ENCODE data around the gene EEF1A2.

The EEF1A2 gene

GRCh38 chr20:63509088-63509564 lies 10.2 kb upstream of the EEF1A2 start:
- Histone ChIP-seq H3K4me3 (ENCODE audit: low read length) (no peak overlapping the region), H3K4me1 (ENCODE audit: control insufficient read depth, low read length) (no peaks in the 10 kb centered on the region), H3F3A (ENCODE audit: control insufficient read depth, insufficient read depth) (no peaks in the 10 kb centered on the region), H3K9me3 (ENCODE audit: control insufficient read depth, insufficient read depth, low read length) (no peaks in the 10 kb centered on the region), H3K36me3 (ENCODE audit: control insufficient read depth, low read length) (no peaks in the 10 kb centered on the region), H3K79me2 (ENCODE audit: control insufficient read depth, low read length) (no peaks in the 10 kb centered on the region), H3K27me3 (ENCODE audit: control insufficient read depth, low read length) (peaks cover 5% of the 10 kb centered on the region; the same call in 1 of the 2 replicates), H3K9me2 (replicated peaks; ENCODE audit: control insufficient read depth, low read length) (no peaks in the 10 kb centered on the region), H4K20me1 (ENCODE audit: control insufficient read depth, insufficient read depth, low read depth, low read length) (no peaks in the 10 kb centered on the region), H3K27ac (ENCODE audit: low read depth, low read length) (no peak overlapping the region), H3K4me2 (ENCODE audit: low read length) (no peak overlapping the region)
- TF ChIP-seq, protein P1, sequence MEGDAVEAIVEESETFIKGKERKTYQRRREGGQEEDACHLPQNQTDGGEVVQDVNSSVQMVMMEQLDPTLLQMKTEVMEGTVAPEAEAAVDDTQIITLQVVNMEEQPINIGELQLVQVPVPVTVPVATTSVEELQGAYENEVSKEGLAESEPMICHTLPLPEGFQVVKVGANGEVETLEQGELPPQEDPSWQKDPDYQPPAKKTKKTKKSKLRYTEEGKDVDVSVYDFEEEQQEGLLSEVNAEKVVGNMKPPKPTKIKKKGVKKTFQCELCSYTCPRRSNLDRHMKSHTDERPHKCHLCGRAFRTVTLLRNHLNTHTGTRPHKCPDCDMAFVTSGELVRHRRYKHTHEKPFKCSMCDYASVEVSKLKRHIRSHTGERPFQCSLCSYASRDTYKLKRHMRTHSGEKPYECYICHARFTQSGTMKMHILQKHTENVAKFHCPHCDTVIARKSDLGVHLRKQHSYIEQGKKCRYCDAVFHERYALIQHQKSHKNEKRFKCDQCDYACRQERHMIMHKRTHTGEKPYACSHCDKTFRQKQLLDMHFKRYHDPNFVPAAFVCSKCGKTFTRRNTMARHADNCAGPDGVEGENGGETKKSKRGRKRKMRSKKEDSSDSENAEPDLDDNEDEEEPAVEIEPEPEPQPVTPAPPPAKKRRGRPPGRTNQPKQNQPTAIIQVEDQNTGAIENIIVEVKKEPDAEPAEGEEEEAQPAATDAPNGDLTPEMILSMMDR (IDR thresholded peaks at IDR 0.05; ENCODE audit: low read depth, low read length, poor library complexity, severe bottlenecking) = no peak
- no peak for TF ChIP-seq EZH2phosphoT487 (IDR thresholded peaks at IDR 0.05; ENCODE audit: borderline replicate concordance, low read length)

DNA sequence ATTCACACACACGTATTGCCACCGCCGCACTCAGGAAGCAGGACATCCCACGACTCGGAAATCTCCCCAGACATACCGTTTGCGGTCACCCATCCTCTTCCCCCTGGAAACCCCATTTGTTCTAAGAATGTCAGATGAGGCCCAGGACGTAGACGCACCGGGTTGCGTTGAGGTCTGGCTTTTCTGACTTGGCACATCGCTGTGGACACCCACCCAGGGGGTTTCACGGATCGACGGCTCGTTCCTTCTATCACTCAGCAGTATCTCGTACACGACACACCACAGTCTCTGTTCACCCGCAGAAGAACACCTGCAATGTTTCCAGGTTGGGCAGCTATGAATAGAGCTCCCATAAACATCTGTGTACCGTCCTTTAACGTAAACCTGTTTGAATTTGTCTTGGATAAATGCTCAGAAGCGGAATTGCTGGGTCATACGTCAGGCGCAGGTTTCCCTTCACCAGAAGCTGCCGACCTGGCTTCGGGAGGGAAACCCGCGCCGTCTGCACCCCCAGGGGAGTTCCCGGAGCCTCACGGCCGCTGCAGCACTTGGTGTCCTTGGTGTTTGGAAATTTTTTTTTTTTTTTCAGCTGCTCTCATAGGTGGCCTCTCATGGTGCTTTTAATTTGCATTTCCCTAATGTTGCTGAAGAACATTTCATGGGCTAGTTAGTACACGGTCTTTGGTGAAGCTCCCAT lies 9.3 kb upstream of the EEF1A2 start:
- Histone ChIP-seq H3K27me3 (ENCODE audit: control insufficient read depth, low read length) (peaks cover 4% of the 10 kb centered on the region; the same call in 1 of the 2 replicates), H3K4me3 (ENCODE audit: low read length) (no peak overlapping the region)

DNA sequence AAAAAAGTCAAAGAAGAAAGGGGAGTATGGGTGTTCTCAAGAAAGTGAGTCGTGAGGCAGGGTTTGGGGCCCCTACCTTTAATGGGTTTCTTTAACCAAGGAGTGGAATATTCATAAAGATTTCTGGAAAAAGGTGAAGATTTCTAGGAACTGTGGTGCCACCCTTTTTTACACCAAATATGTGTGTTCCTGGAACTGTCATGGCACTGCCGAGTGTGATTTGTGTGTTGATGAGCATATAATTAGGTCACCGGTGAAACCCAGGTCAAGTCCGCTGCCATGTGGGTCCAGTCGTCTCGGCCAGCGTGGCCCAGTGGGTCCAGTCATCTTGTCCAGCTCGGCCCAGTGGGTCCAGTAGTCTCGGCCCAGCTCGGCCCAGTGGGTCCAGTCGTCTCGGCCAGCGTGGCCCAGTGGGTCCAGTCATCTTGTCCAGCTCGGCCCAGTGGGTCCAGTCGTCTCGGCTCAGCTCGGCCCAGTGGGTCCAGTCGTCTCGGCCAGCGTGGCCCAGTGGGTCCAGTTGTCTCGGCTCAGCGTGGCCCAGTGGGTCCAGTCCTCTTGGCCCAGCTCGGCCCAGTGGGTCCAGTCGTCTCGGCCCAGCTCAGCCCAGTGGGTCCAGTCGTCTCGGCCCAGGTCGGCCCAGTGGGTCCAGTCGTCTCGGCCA lies 8.3 kb upstream of the EEF1A2 start:
- no peaks in the 10 kb centered on the region for H3K9me3 ChIP-seq (ENCODE audit: control insufficient read depth, insufficient read depth, low read length)
- no peaks in the 10 kb centered on the region for H3K79me2 ChIP-seq (ENCODE audit: control insufficient read depth, low read length)
- TF ChIP-seq, protein P1 (IDR thresholded peaks at IDR 0.05; ENCODE audit: low read depth, low read length, poor library complexity, severe bottlenecking) = no peak
- no peak for TF ChIP-seq EZH2phosphoT487 (IDR thresholded peaks at IDR 0.05; ENCODE audit: borderline replicate concordance, low read length)
- no peaks in the 10 kb centered on the region for H3K9me2 ChIP-seq (replicated peaks; ENCODE audit: control insufficient read depth, low read length)
- H3K4me2 ChIP-seq (ENCODE audit: low read length) = no peak overlapping the region
- no peaks in the 10 kb centered on the region for H3F3A ChIP-seq (ENCODE audit: control insufficient read depth, insufficient read depth)
- H3K36me3 ChIP-seq (ENCODE audit: control insufficient read depth, low read length) = no peaks in the 10 kb centered on the region
- no peak overlapping the region for H3K4me3 ChIP-seq (ENCODE audit: low read length)
- no peaks in the 10 kb centered on the region for H4K20me1 ChIP-seq (ENCODE audit: control insufficient read depth, insufficient read depth, low read depth, low read length)
- no peaks in the 10 kb centered on the region for H3K27me3 ChIP-seq (ENCODE audit: control insufficient read depth, low read length)
- H3K4me1 ChIP-seq (ENCODE audit: control insufficient read depth, low read length) = peaks cover 4% of the 10 kb centered on the region
- no peak overlapping the region for H3K27ac ChIP-seq (ENCODE audit: low read depth, low read length)

More for the DNA sequence above, 9.3 kb upstream of the EEF1A2 start:
- Histone ChIP-seq H3K9me2 (replicated peaks; ENCODE audit: control insufficient read depth, low read length) (no peaks in the 10 kb centered on the region), H3K4me2 (ENCODE audit: low read length) (no peak overlapping the region), H3K4me1 (ENCODE audit: control insufficient read depth, low read length) (no peaks in the 10 kb centered on the region), H3K79me2 (ENCODE audit: control insufficient read depth, low read length) (no peaks in the 10 kb centered on the region), H4K20me1 (ENCODE audit: control insufficient read depth, insufficient read depth, low read depth, low read length) (no peaks in the 10 kb centered on the region), H3K36me3 (ENCODE audit: control insufficient read depth, low read length) (no peaks in the 10 kb centered on the region), H3K27ac (ENCODE audit: low read depth, low read length) (no peak overlapping the region), H3K9me3 (ENCODE audit: control insufficient read depth, insufficient read depth, low read length) (no peaks in the 10 kb centered on the region), H3F3A (ENCODE audit: control insufficient read depth, insufficient read depth) (no peaks in the 10 kb centered on the region)
- TF ChIP-seq, protein P1 (IDR thresholded peaks at IDR 0.05; ENCODE audit: low read depth, low read length, poor library complexity, severe bottlenecking) = no peak
- TF ChIP-seq EZH2phosphoT487 (IDR thresholded peaks at IDR 0.05; ENCODE audit: borderline replicate concordance, low read length) = no peak
